ENCODE measurements around the gene ABCC2. TPM values are rescaled to one million over a fixed set of nuclear protein-coding genes. Genes with fewer than 3 reads are reported as not detected.

Gene ABCC2
- total RNA-seq, 1 donor from 2014 or later, result 0.39 TPM

DNA sequence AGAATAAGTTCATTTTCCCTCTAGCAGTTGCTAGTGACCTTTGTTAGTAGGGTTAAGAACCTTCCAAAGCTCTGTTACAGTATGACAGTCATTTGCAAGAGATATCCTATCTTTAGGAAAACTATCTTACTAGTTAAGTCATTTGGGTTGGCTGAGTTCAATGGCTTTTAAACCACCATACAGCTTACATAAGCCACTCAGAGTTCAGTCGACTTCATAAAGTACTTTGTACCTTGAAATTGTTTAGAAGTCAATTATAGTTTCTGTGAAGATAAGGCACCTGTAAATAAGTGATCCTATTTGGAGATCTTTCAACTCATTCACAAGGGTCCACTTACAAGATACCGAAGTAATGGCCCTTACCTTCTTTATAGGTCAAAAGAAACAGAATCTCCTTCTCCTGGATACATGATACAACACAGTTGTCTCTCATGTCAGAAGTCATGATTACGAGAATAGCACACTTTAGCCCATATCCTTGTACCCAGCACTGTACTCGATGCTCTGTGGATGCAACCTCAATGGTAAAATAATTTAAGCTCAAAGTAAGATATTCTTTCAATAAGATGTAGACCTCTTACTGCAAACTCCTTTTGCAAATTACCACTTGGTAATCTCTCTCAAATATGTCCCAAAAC lies 11.9 kb upstream of the ABCC2 start:
- DNase-seq (ENCODE audit: low read depth in 2 of 2), result no peak

DNA sequence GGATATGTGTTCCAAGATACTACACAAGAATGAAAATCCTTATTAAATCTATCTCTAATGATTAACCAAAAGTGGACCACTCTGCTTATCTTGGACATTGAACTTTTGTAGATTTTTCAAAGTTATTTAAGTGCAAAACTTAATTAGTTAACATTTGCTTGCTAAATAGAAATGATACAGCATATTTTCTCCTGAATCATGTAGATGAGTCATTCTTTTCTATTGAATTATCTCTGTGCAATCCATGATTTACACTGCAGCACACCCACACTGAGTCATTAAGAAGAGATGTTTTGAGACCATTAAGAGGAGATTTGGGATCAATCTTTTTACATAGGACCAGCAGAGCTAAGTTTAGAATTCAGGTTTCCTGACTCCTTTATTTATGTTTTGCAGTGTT lies 6.6 kb upstream of the ABCC2 start:
- DNase-seq (ENCODE audit: low read depth in 2 of 2), result peak in 1 of 2 donors; percentile 86

DNA sequence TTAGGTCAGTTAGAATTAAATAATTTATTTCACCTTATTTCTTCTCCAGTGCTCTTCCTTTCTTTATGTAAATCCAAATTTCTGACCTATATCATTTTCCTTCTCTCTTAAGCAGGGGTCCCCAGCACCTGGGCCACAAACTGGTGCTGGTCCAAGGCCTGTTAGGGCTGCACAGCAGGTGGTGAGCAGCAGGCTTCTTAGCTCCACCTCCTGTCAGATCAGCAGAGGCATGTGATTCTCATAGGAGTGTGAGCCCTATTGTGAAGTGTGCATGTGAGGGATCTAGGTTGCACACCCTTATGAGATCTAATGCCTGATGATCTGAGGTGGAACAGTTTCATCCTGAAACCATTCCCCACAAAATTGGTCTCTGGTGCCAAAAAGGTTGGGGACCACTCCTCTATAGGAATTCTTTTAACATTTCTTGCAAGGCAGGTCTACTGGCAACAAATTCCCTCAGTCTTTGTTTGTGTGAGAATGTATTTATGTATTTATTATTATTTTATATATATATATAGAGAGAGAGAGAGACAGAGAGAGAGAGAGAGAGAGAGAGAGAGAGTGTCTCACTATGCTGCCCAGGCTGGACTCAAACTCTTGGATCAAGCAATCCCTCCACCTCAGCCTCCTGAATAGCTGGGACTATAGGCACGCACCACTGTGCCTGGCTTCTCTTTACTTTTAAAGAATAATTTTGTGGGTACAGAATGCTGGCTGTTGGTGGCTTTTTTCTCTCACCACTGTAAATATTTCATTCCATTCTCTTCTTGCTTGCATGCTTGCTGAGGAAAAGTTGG lies 4.3 kb upstream of the ABCC2 start:
- peak in 1 of 2 donors; percentile 55 for DNase-seq (ENCODE audit: low read depth in 2 of 2)

DNA sequence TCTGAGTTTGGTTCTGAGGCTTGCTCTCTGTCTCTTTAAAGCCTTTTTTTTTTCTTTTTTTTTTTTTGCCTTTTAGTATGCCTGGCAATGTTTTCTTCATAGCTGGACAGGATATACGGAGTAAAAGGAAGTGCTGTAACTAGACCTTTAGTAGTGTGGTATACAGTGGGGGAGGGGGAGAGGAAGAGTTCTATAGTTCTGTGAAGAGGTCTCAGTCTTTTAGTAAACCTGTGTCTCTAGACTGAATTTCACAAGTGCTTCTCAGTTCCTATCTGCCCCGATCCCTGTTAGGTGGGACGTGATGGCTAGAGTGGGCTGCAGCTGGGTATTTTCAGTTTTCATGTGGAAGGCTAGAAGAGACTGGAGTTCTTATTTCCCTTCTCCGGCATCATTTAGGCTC lies 3.1 kb upstream of the ABCC2 start:
- peak; percentile 92 to 96 for DNase-seq (ENCODE audit: low read depth in 2 of 2)

DNA sequence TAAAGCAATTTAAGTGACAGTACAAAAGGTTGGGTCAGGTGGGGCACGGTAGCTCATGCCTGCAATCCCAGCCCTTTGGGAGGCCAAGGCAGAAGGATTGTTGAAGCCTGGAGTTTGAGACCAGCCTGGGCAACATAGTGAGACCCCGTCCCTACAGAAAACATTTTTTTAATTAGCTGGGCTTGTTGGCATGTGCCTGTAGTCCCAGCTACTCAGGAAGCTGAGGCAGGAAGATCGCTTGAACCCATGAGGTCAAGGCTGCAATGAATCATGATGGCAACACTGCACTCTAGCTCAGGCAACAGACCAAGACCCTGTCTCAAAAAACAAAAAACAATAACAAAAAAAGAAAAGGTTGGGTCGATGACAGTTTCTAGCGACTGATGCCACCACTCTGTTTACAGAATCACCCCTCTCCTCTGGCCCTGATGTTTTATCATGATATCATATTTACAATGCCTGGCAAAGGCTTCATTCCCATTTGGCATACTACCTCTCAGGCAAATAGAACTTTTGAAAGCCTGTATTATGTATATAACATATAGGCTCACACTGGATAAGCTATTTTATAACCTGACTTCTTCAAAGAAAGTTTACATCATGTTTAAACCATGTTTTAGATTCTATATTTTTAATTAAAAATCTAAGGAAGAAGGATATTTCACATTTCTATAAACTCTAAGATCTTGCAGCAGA lies 558 bp upstream of the ABCC2 start:
- peak; percentile 78 to 92 for DNase-seq (ENCODE audit: low read depth in 2 of 2)

DNA sequence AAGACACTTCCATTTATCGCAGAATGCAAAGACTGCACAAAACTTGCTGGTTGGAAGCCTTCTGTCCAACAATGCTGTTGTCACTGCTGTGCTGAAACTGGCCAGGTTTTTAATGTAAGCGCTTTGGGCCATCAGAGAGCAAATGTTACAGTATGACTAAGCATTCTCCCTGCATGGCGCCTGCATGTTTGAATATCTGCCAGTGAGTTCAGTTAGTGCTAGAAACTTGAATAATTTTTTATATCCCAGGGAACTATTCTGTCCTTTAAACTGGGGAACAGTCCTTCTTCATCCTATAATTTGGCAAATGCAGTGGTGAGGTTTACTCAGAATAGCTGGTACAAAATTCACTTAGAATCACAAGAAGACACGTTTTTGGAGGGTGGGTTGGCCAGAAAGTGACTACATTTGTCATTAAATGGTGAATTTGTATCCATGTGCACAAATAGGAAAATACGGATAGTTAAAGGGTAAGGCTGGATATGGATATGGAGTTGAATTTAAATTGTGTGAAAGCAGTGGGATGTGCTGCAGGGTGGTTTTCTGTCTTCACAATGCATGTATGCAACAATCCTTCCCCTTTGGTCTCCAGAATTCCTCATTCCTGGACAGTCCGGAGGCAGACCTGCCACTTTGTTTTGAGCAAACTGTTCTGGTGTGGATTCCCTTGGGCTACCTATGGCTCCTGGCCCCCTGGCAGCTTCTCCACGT lies 1.7 kb downstream of the ABCC2 start:
- DNase-seq (ENCODE audit: low read depth in 2 of 2), result peak; percentile 74

DNA sequence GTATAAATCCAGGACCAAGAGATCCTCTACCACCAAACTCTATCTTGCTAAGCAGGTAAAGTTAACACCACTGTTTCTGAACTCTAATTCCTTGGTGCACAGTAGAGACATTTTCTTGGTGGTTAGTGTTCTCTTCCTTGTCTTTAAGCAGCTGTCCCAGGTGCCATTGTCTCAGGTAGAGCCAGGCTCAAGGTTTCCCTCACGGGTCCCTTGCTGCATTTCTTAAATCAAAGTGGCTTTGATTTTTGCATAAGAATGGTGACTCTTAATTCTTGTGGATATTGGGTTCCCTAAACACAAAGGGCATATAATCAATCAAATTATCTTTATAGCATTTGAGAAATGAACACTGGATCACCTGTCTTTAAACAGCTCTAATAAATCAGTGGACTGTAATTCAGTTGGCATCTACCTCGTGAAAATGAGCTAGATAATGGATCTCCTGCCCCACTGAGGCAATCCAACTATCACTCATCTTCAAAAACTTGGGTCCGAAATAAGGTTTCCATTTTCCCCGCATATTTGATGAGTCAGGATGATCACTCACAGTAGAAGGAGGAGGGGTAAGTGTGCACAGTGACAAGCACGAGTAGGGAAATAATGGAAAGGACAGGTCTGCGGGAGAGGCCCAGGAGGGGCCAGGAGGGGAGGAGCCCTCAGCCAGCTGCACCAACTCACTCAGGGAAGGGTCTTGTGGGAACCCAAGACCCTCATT lies 2.4 kb downstream of the ABCC2 start:
- no peak for DNase-seq (ENCODE audit: low read depth in 2 of 2)

DNA sequence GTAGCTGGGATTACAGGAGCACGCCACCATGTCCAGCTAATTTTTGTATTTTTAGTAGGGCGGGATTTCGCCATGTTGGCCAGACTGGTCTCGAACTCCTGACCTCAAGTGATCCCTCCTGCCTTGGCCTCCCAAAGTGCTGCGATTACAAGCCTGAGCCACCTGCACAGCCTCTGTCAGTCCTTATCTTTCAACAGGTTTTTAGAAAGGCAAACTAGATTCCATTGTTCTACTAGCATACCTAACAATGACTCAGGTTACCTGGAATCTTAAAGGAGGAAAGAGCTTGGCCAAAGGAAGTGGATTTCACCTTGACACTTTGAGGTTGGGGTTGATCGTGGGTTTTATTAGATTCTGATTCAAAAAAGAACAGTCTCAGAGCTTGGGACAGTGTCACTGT lies 3.2 kb downstream of the ABCC2 start:
- DNase-seq (ENCODE audit: low read depth in 2 of 2), result no peak

DNA sequence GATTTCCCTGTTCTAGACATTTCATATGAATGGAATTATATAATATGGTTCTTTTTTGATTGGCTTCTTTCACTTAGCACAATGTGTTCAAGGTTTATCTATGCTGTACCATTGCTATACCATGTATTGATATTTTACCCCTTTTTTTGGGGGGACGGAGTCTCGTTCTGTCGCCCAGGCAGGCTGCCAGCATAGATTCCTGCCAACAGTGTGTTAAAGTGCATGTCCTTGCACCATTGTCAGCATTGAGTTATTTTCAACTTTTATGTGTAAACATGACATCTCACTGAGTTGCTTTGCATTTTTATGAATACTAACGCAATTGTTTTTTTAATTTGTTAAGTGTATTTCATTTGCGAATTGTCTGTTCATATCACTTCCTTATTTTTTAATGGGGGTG lies 4.9 kb downstream of the ABCC2 start:
- no peak for DNase-seq (ENCODE audit: low read depth in 2 of 2)

DNA sequence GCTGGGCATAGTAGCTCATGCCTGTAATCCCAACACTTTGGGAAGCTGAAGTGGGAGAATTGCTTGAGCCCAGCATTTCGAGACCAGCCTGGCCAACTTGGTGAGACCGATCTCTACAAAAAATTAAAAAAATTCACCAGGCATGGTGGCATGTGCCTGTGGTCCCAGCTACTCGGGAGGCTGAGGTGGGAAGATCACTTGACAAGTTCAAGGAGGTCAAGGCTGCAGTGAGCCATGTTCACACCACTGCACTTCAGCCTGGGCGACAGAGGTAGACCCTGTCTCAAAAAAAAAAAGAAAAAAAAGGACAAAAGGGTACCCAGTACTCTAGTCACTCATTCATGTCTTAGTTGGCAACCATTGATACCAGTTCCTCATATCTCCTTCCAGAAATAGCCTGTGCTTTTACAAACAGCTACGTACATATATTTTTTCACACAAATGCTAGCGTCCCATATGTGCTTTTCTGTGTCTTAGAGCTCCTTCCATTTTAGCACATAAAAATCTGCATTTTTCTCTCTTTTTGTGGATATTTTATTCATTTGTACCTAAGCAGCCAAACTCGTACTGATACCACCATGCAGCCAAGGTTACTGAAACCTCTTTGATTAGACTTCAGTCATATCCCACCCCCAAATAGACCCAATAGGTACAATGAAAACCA lies 5.5 kb downstream of the ABCC2 start:
- DNase-seq (ENCODE audit: low read depth in 2 of 2), result no peak

DNA sequence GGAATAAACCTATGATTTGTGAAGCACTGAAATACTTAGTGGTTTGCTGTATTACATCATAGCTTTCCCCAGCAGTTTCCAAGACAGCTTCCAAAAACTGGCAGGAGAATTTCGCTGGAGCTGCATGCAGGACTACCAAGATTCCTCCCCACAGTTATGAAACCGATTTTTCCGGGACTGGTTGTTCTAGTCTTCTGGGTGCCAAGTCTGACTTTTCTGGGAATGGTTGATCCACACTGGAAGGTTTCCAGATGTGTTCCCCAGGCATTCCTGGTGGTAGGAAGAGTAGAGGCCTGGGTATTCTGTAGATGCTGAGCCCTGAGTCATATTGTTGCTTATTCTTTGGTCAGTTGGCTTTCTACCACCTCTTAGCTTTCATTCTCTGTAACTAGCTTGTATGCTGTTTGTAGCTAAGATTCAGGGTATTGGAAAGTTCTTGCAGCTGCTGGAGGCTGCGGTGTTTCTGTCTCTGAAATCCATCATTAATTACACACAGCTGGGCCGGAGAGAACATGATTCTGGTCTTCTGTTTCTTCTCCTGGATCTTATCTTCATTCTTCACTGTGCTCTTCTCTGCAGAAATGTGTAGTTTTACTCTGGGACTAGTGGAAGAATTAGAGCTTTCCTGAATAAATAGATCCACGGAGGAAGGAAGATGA lies 6.3 kb downstream of the ABCC2 start:
- no peak for DNase-seq (ENCODE audit: low read depth in 2 of 2)

DNA sequence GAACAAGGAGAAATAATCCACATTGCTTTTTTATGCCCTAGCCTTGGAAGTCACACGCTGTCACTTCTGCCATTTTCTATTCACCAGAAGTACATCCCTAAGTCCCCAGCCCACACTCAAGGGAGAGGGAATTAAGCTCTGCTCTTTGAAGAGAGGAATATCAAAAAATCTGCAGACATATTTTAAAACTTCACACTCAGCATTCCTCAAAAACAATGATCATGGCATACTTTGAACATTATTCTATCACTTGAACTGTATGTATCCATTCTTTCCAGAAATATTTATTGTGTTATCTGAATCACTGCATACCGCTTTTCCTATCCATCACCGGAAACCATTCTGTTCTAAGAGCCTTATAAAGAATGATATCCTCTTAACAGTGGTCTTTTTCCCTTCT lies 9.4 kb downstream of the ABCC2 start:
- no peak for DNase-seq (ENCODE audit: low read depth in 2 of 2)

DNA sequence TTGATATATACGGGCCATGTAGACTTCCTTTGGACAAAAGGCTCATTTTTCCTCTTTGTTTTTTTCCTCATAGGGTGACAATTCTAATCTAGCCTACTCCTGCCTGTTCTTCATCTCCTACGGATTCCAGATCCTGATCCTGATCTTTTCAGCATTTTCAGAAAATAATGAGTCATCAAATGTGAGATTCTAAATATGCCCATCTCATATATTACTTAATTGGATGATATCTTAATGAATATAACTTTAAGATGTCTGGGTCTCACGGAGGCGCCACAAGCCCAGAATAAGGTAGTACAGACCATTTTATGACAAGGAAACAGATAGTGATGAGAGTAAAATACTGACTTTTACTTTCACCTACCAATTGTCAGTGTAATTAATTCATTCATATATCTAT lies 11.4 kb downstream of the ABCC2 start:
- DNase-seq (ENCODE audit: low read depth in 2 of 2), result no peak

DNA sequence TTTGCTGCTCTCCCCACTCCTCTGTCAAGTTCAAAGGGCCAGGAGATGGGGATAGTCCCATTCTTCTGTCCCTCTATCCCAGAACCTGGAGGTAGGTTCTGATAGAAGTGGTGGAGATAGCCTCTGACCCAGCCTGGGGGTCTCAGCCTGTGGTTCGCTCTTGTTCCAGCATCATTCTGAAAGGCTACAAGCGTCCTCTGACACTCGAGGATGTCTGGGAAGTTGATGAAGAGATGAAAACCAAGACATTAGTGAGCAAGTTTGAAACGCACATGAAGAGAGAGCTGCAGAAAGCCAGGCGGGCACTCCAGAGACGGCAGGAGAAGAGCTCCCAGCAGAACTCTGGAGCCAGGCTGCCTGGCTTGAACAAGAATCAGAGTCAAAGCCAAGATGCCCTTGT lies 14.5 kb downstream of the ABCC2 start:
- no peak for DNase-seq (ENCODE audit: low read depth in 2 of 2)

DNA sequence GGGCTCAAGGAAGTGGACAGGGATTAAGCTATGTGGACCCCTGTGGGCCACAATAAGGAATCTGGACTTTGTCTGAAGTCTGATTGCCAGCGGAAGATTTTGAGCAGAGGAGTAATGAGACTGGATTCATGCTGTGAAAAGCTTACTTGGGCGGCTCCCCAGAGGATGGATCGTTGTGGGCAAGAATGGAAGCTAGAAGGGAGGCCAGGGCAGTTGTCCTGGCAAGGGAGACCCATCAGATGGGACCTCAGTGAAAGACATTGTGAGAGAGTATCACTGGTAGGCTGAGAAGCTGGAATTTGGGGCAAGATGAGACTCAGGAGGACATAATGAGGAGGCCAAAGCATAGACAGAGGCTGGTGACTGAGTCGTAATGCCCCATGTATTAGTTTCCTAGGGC lies 15.6 kb downstream of the ABCC2 start:
- DNase-seq (ENCODE audit: low read depth in 2 of 2), result no peak

DNA sequence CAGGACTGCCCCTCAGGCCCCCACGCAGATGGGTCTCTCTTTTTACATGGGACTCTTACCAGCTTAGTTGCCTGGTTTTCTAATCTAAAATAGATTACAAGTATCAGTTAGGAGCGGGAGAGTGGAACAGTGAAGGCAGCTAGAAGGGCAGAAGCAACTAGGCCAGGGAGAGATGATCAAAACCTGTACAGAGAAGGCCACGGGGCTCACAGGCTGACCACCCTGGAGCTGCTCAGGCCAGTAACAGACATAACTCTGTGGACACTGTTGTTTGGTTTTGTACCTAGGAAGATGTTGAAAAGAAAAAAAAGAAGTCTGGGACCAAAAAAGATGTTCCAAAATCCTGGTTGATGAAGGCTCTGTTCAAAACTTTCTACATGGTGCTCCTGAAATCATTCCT lies 16.5 kb downstream of the ABCC2 start:
- DNase-seq (ENCODE audit: low read depth in 2 of 2), result no peak

DNA sequence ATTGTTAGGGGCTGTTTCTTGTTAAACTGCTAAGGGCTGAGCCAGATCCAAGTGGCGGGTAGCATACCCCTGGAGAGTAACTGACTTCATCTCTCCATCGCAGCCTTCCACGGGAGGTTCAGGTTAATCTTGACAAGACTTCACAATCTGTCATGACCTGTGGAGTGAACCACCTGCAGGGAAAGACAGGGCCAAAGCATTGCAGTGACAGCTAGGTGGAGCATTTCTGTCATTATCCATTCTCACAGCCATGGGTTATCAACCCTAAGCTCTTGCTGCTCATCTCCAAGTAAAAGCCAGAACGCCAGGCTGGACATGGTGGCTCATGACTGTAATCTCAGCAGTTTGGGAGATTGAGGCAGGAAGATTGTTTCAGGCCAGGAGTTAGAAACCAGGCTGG lies 17.2 kb downstream of the ABCC2 start:
- no peak for DNase-seq (ENCODE audit: low read depth in 2 of 2)

DNA sequence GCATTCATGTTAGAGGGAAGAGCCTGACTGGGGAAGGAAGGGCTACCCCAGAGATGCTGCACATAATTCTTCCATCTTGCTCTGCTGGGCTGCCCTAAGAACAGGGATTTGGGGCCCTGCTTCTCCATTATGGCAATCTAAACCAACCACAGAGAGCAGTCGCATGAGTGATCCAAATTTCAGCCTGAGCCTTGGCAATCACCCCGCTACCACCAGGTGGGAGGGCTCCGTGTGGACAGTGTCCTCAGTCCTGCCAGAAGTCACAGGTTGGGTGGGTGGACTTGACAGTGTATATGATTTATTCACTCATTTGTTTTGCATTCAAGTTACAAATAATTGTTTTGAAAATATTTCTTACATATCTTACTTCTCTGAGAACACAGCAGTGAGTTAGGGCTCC lies 22.0 kb downstream of the ABCC2 start:
- no peak for DNase-seq (ENCODE audit: low read depth in 2 of 2)

DNA sequence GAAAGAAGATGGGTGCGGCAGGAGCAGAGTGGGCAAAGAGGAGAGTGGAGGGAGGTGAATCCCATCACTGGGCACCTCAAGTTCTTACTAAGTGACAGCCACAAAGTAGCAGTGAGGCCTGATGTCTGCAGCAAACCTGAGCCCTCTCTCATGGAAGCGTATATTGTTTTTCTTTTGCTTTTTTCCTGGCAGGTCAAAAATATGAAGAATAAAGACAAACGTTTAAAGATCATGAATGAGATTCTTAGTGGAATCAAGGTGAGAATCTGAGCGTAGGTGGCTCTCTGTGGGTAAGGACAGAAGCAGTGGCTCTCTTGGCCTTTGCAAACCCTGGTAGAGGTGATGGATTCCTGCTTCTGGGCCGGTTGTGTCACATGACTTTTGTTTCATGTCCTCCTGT lies 22.8 kb downstream of the ABCC2 start:
- DNase-seq (ENCODE audit: low read depth in 2 of 2), result no peak

DNA sequence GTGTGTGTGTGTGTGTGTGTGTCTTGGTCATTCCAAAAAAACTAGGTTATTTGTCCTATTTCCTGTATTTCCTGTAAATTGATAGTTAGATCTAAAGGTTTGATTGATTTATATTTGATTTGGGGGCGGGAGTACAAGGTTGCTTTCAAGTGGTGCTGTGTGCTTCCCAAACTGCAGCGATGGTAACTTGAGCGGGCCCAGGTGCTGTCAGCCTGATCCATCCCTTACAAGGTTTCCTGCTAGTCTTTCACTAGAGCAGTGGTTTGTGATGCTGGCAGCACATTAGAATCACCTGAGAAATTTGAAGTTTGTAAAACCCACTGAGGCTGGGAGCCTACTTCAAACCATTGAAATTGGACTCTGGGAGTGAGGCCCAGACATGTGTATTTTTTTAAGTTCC lies 23.7 kb downstream of the ABCC2 start:
- DNase-seq (ENCODE audit: low read depth in 2 of 2), result no peak
